ENCODE results near the gene PIP4K2A.

GRCh38 chr10:22489467-22489866 is 224.9 kb downstream of the PIP4K2A start:
- TF ChIP-seq CTCF (IDR thresholded peaks at IDR 0.05; ENCODE audit: control extremely low read depth in 1 of 3, insufficient read depth in 1 of 3, low read depth in 1 of 3, low read length in 3 of 3) (no peak), RBBP5 (IDR thresholded peaks at IDR 0.05; ENCODE audit: borderline replicate concordance, low read depth, low read length) (no peak)

Measured in H1 (cell line).